Measurements from ENCODE around the gene TBP.
"Not testable (repeated sequence)": the region's sequence is repeated elsewhere in the genome, so short reads cannot be mapped to it uniquely, and the experiment has no call there.

TBP gene

GRCh38 chr6:170554013-170554795 is at the start of gene TBP:
Gene TBP, plus strand, starts transcription at chr6:170554369. Its CDS starts 2,661 bp downstream, at chr6:170557030.
- peak; percentile 98 to 99 for DNase-seq
- TF ChIP-seq POLR2A (IDR thresholded peaks at IDR 0.05; ENCODE audit: low read length), result peak; percentile 84
- TF ChIP-seq GATA1 (IDR thresholded peaks at IDR 0.05; ENCODE audit: low read depth, low read length), result no peak

- no peak for DNase-seq
- TF ChIP-seq GATA1 (IDR thresholded peaks at IDR 0.05; ENCODE audit: low read depth, low read length) (no peak), POLR2A (IDR thresholded peaks at IDR 0.05; ENCODE audit: low read length) (no peak)
Observed at GRCh38 chr6:170504479-170504878, 49.7 kb upstream of the TBP start.

- no peak for DNase-seq
- no peak for TF ChIP-seq GATA1 (IDR thresholded peaks at IDR 0.05; ENCODE audit: low read depth, low read length)
- no peak for TF ChIP-seq POLR2A (IDR thresholded peaks at IDR 0.05; ENCODE audit: low read length)
Observed at GRCh38 chr6:170505306-170505705, 48.9 kb upstream of the TBP start.

GRCh38 chr6:170506446-170506845 is 47.7 kb upstream of the TBP start:
- no peak for DNase-seq
- TF ChIP-seq POLR2A (IDR thresholded peaks at IDR 0.05; ENCODE audit: low read length), result no peak
- no peak for TF ChIP-seq GATA1 (IDR thresholded peaks at IDR 0.05; ENCODE audit: low read depth, low read length)

- DNase-seq, result not testable (repeated sequence)
Observed at GRCh38 chr6:170507728-170508127, 46.4 kb upstream of the TBP start.

GRCh38 chr6:170508275-170508674 is 45.9 kb upstream of the TBP start:
- DNase-seq, result not testable (repeated sequence)

GRCh38 chr6:170508892-170509722 is 45.1 kb upstream of the TBP start:
- not testable (repeated sequence) for DNase-seq

- TF ChIP-seq GATA1 (IDR thresholded peaks at IDR 0.05; ENCODE audit: low read depth, low read length) (no peak), POLR2A (IDR thresholded peaks at IDR 0.05; ENCODE audit: low read length) (no peak)
- DNase-seq, result no peak
Observed at GRCh38 chr6:170509723-170510018, 44.5 kb upstream of the TBP start.

GRCh38 chr6:170510631-170511030 is 43.5 kb upstream of the TBP start:
- no peak for TF ChIP-seq POLR2A (IDR thresholded peaks at IDR 0.05; ENCODE audit: low read length)
- no peak for TF ChIP-seq GATA1 (IDR thresholded peaks at IDR 0.05; ENCODE audit: low read depth, low read length)
- DNase-seq, result no peak

GRCh38 chr6:170512249-170512648 is 41.9 kb upstream of the TBP start:
- TF ChIP-seq GATA1 (IDR thresholded peaks at IDR 0.05; ENCODE audit: low read depth, low read length), result no peak
- TF ChIP-seq POLR2A (IDR thresholded peaks at IDR 0.05; ENCODE audit: low read length), result no peak
- no peak for DNase-seq

GRCh38 chr6:170514908-170515307 is 39.3 kb upstream of the TBP start:
- TF ChIP-seq POLR2A (IDR thresholded peaks at IDR 0.05; ENCODE audit: low read length), result no peak
- TF ChIP-seq GATA1 (IDR thresholded peaks at IDR 0.05; ENCODE audit: low read depth, low read length), result no peak
- no peak for DNase-seq

- DNase-seq, result peak; percentile 46 to 52
- TF ChIP-seq GATA1 (IDR thresholded peaks at IDR 0.05; ENCODE audit: low read depth, low read length), result no peak
- no peak for TF ChIP-seq POLR2A (IDR thresholded peaks at IDR 0.05; ENCODE audit: low read length)
Observed at GRCh38 chr6:170516783-170517616, 37.2 kb upstream of the TBP start.

- DNase-seq, result no peak
- TF ChIP-seq GATA1 (IDR thresholded peaks at IDR 0.05; ENCODE audit: low read depth, low read length), result no peak
- no peak for TF ChIP-seq POLR2A (IDR thresholded peaks at IDR 0.05; ENCODE audit: low read length)
Observed at GRCh38 chr6:170522565-170523183, 31.5 kb upstream of the TBP start.

All from erythroblast (primary cell).